ENCODE measurements around the gene RAB37. TPM values are rescaled to one million over a fixed set of nuclear protein-coding genes. Genes with fewer than 3 reads are reported as not detected.

Gene RAB37
- polyA plus RNA-seq, 1 donor from 2014 or later, result not detected

GRCh38 chr17:74786431-74787055 is 49.5 kb downstream of the RAB37 start:
- Histone ChIP-seq H2AFZ (ENCODE audit: low read depth, low read length) (no peak overlapping the region), H3K79me2 (replicated peaks; ENCODE audit: insufficient read depth, low read length) (no peaks in the 10 kb centered on the region), H3K27ac (ENCODE audit: low read length) (no peak overlapping the region), H4K20me1 (ENCODE audit: insufficient read depth) (no peaks in the 10 kb centered on the region), H3F3A (ENCODE audit: insufficient read depth, low read length, poor library complexity, severe bottlenecking) (no peaks in the 10 kb centered on the region), H3K27me3 (ENCODE audit: insufficient read depth, low read depth, low read length) (no peaks in the 10 kb centered on the region), H3K4me2 (ENCODE audit: low read length) (no peak overlapping the region), H3K9me2 (ENCODE audit: insufficient read depth, low read length) (no peaks in the 10 kb centered on the region), H3K36me3 (ENCODE audit: insufficient read depth, low read length) (no peaks in the 10 kb centered on the region), H3K9me3 (ENCODE audit: low read length) (no peaks in the 10 kb centered on the region), H3K9ac (ENCODE audit: low read length) (no peak overlapping the region), H3K4me3 (ENCODE audit: low read length) (no peak overlapping the region)
- no peak for TF ChIP-seq EP300 (conservative IDR thresholded peaks at IDR 0.05; ENCODE audit: poor library complexity, severe bottlenecking)
- no peak for TF ChIP-seq REST (IDR thresholded peaks at IDR 0.05; ENCODE audit: borderline replicate concordance)
- no peak for TF ChIP-seq MXI1 (conservative IDR thresholded peaks at IDR 0.05; ENCODE audit: poor library complexity, severe bottlenecking)
- TF ChIP-seq RAD21 (conservative IDR thresholded peaks at IDR 0.05), result no peak
- TF ChIP-seq EZH2 (IDR thresholded peaks at IDR 0.05; ENCODE audit: borderline replicate concordance, insufficient read depth, low read length, poor library complexity, severe bottlenecking), result no peak
- TF ChIP-seq CTCF (IDR thresholded peaks at IDR 0.05; ENCODE audit: poor library complexity, severe bottlenecking), result no peak
- no peak for TF ChIP-seq SMC3 (conservative IDR thresholded peaks at IDR 0.05; ENCODE audit: poor library complexity)
- no peak for TF ChIP-seq POLR2AphosphoS5 (IDR thresholded peaks at IDR 0.05)
- no peak for TF ChIP-seq TAF1 (IDR thresholded peaks at IDR 0.05; ENCODE audit: low read depth)

GRCh38 chr17:74790161-74791058 is 53.4 kb downstream of the RAB37 start:
- no peaks in the 10 kb centered on the region for H3K79me2 ChIP-seq (replicated peaks; ENCODE audit: insufficient read depth, low read length)
- H3K27ac ChIP-seq (ENCODE audit: low read length), result no peak overlapping the region
- H4K20me1 ChIP-seq (ENCODE audit: insufficient read depth), result no peaks in the 10 kb centered on the region

More at GRCh38 chr17:74790161-74791058, 53.4 kb downstream of the RAB37 start:
- Histone ChIP-seq H3K9me3 (ENCODE audit: low read length) (no peaks in the 10 kb centered on the region), H3F3A (ENCODE audit: insufficient read depth, low read length, poor library complexity, severe bottlenecking) (no peaks in the 10 kb centered on the region), H3K4me3 (ENCODE audit: low read length) (no peak overlapping the region), H3K4me2 (ENCODE audit: low read length) (no peak overlapping the region), H2AFZ (ENCODE audit: low read depth, low read length) (no peak overlapping the region), H3K9ac (ENCODE audit: low read length) (no peak overlapping the region), H3K9me2 (ENCODE audit: insufficient read depth, low read length) (no peaks in the 10 kb centered on the region), H3K27me3 (ENCODE audit: insufficient read depth, low read depth, low read length) (no peaks in the 10 kb centered on the region), H3K36me3 (ENCODE audit: insufficient read depth, low read length) (no peaks in the 10 kb centered on the region)
- TF ChIP-seq EP300 (conservative IDR thresholded peaks at IDR 0.05; ENCODE audit: poor library complexity, severe bottlenecking), result no peak
- TF ChIP-seq MXI1 (conservative IDR thresholded peaks at IDR 0.05; ENCODE audit: poor library complexity, severe bottlenecking), result no peak
- no peak for TF ChIP-seq SMC3 (conservative IDR thresholded peaks at IDR 0.05; ENCODE audit: poor library complexity)
- no peak for TF ChIP-seq TAF1 (IDR thresholded peaks at IDR 0.05; ENCODE audit: low read depth)
- TF ChIP-seq CTCF (IDR thresholded peaks at IDR 0.05; ENCODE audit: poor library complexity, severe bottlenecking), result no peak
